ENCODE results near the gene PHF11. TPM values are rescaled to one million over a fixed set of nuclear protein-coding genes. Genes with fewer than 3 reads are reported as not detected.
"Not testable (repeated sequence)": the region's sequence is repeated elsewhere in the genome, so short reads cannot be mapped to it uniquely, and the experiment has no call there.

The PHF11 gene
- total RNA-seq, 2 experiments from 2014 or later, result 91.4 to 96.9 TPM

GRCh38 chr13:49464085-49464484, 31.7 kb upstream of the PHF11 start:
- peaks cover 1% of the 10 kb centered on the region for H3K4me1 Mint-ChIP-seq (ENCODE audit: low read depth)
- H3K9me3 Mint-ChIP-seq, result peaks cover 3% of the 10 kb centered on the region
- intact Hi-C loops (cut with micrococcal nuclease), result no loop called here
- CTCF ChIA-PET, result no interaction called here
- DNase-seq, result no peak
- H3K4me3 Mint-ChIP-seq, result no peak overlapping the region
- H3K27me3 Mint-ChIP-seq (ENCODE audit: low read depth), result no peaks in the 10 kb centered on the region
- no peak overlapping the region for H3K27ac Mint-ChIP-seq
- peaks cover 48% of the 10 kb centered on the region for H3K36me3 Mint-ChIP-seq (ENCODE audit: low read depth)

GRCh38 chr13:49464621-49465325, 31.0 kb upstream of the PHF11 start:
- no peaks in the 10 kb centered on the region for H3K27me3 Mint-ChIP-seq (ENCODE audit: low read depth)
- DNase-seq, result no peak
- peaks cover 3% of the 10 kb centered on the region for H3K9me3 Mint-ChIP-seq
- H3K4me1 Mint-ChIP-seq (ENCODE audit: low read depth), result no peaks in the 10 kb centered on the region
- H3K4me3 Mint-ChIP-seq, result no peak overlapping the region
- H3K27ac Mint-ChIP-seq, result no peak overlapping the region
- intact Hi-C loops (cut with micrococcal nuclease), result no loop called here
- CTCF ChIA-PET, result no interaction called here
- peaks cover 54% of the 10 kb centered on the region for H3K36me3 Mint-ChIP-seq (ENCODE audit: low read depth)

- peaks cover 53% of the 10 kb centered on the region for H3K36me3 Mint-ChIP-seq (ENCODE audit: low read depth)
- no peaks in the 10 kb centered on the region for H3K27me3 Mint-ChIP-seq (ENCODE audit: low read depth)
These were observed 29.4 kb upstream of the PHF11 start for GRCh38 chr13:49466292-49466838.

GRCh38 chr13:49472186-49472585, 23.6 kb upstream of the PHF11 start:
- Mint-ChIP-seq H3K27me3 (ENCODE audit: low read depth) (no peaks in the 10 kb centered on the region), H3K36me3 (ENCODE audit: low read depth) (peaks cover 35% of the 10 kb centered on the region), H3K4me1 (ENCODE audit: low read depth) (peaks cover 2% of the 10 kb centered on the region), H3K4me3 (no peak overlapping the region), H3K9me3 (no peaks in the 10 kb centered on the region), H3K27ac (no peak overlapping the region)
- no peak for DNase-seq
- CTCF ChIA-PET, result interaction anchor here (1.0 kb wide), 1 partner anchor 135 kb away, joined by 3 read pairs; no protein-coding TSS in a partner anchor
- intact Hi-C loops (cut with micrococcal nuclease), result no loop called here

More at GRCh38 chr13:49466292-49466838, 29.4 kb upstream of the PHF11 start:
- Mint-ChIP-seq H3K9me3 (peaks cover 3% of the 10 kb centered on the region), H3K4me1 (ENCODE audit: low read depth) (no peaks in the 10 kb centered on the region), H3K27ac (no peak overlapping the region), H3K4me3 (no peak overlapping the region)
- no peak for DNase-seq
- intact Hi-C loops (cut with micrococcal nuclease), result no loop called here
- CTCF ChIA-PET, result interaction anchor here (0.6 kb wide), 1 partner anchor 147 kb away, joined by 3 read pairs; no protein-coding TSS in a partner anchor

GRCh38 chr13:49476529-49476928, 19.2 kb upstream of the PHF11 start:
- no peak for DNase-seq
- Mint-ChIP-seq H3K4me1 (ENCODE audit: low read depth) (peaks cover 2% of the 10 kb centered on the region), H3K36me3 (ENCODE audit: low read depth) (peaks cover 26% of the 10 kb centered on the region), H3K9me3 (no peaks in the 10 kb centered on the region), H3K27me3 (ENCODE audit: low read depth) (no peaks in the 10 kb centered on the region), H3K4me3 (no peak overlapping the region), H3K27ac (no peak overlapping the region)
- CTCF ChIA-PET, result no interaction called here
- intact Hi-C loops (cut with micrococcal nuclease), result no loop called here

GRCh38 chr13:49481788-49482187, 14.0 kb upstream of the PHF11 start:
- Mint-ChIP-seq H3K27ac (no peak overlapping the region), H3K9me3 (no peaks in the 10 kb centered on the region), H3K4me3 (no peak overlapping the region), H3K27me3 (ENCODE audit: low read depth) (no peaks in the 10 kb centered on the region), H3K36me3 (ENCODE audit: low read depth) (peaks cover 36% of the 10 kb centered on the region), H3K4me1 (ENCODE audit: low read depth) (no peaks in the 10 kb centered on the region)
- CTCF ChIA-PET, result no interaction called here
- DNase-seq, result no peak
- intact Hi-C loops (cut with micrococcal nuclease), result no loop called here

GRCh38 chr13:49488563-49488962, 7.2 kb upstream of the PHF11 start:
- CTCF ChIA-PET, result no interaction called here
- no peaks in the 10 kb centered on the region for H3K27me3 Mint-ChIP-seq (ENCODE audit: low read depth)
- H3K4me3 Mint-ChIP-seq, result no peak overlapping the region
- H3K4me1 Mint-ChIP-seq (ENCODE audit: low read depth), result no peaks in the 10 kb centered on the region
- peaks cover 18% of the 10 kb centered on the region for H3K36me3 Mint-ChIP-seq (ENCODE audit: low read depth)
- intact Hi-C loops (cut with micrococcal nuclease), result no loop called here
- H3K9me3 Mint-ChIP-seq, result no peaks in the 10 kb centered on the region
- DNase-seq, result no peak
- no peak overlapping the region for H3K27ac Mint-ChIP-seq

GRCh38 chr13:49494645-49495044, 1.1 kb upstream of the PHF11 start:
- Mint-ChIP-seq H3K4me3 (peak overlapping the region; percentile 87), H3K27me3 (ENCODE audit: low read depth) (no peaks in the 10 kb centered on the region), H3K4me1 (ENCODE audit: low read depth) (peaks cover 37% of the 10 kb centered on the region), H3K36me3 (ENCODE audit: low read depth) (peaks cover 33% of the 10 kb centered on the region), H3K9me3 (peaks cover 4% of the 10 kb centered on the region), H3K27ac (peak overlapping the region; percentile 96)
- intact Hi-C loops (cut with micrococcal nuclease), result loop anchor here (1.0 to 5.0 kb wide), 15 partner anchors 40 to 1457 kb away; partner anchors contain the start of genes CAB39L, CDADC1, EBPL and NUDT15
- no peak for DNase-seq
- CTCF ChIA-PET, result interaction anchor here (1.2 kb wide), 1 partner anchor 50 kb away, joined by 4 read pairs; no protein-coding TSS in a partner anchor

GRCh38 chr13:49496837-49497236, 1.1 kb downstream of the PHF11 start:
- H3K4me1 Mint-ChIP-seq (ENCODE audit: low read depth), result peaks cover 51% of the 10 kb centered on the region
- not testable (repeated sequence) for H3K9me3 Mint-ChIP-seq; H3K27me3 Mint-ChIP-seq (ENCODE audit: low read depth)
- H3K4me3 Mint-ChIP-seq, result peak overlapping the region; percentile 91
- H3K27ac Mint-ChIP-seq, result peak overlapping the region; percentile 96
- CTCF ChIA-PET, result interaction anchor here (2.0 kb wide), 1 partner anchor 53 kb away, joined by 8 read pairs; the partner anchor contains the start of genes CAB39L and SETDB2
- peaks cover 49% of the 10 kb centered on the region for H3K36me3 Mint-ChIP-seq (ENCODE audit: low read depth)
- intact Hi-C loops (cut with micrococcal nuclease), result loop anchor here (2.0 to 5.0 kb wide), 9 partner anchors 195 to 1956 kb away; partner anchors contain the start of genes CDADC1, EBPL, INTS6 and NUDT15
- DNase-seq, result peak; percentile 86

GRCh38 chr13:49497272-49497671, 1.5 kb downstream of the PHF11 start:
- intact Hi-C loops (cut with micrococcal nuclease), result loop anchor here (2.0 to 5.0 kb wide), 9 partner anchors 195 to 1956 kb away; partner anchors contain the start of genes CDADC1, EBPL, INTS6 and NUDT15
- Mint-ChIP-seq H3K27ac (peak overlapping the region; percentile 96), H3K36me3 (ENCODE audit: low read depth) (peaks cover 48% of the 10 kb centered on the region), H3K4me3 (peak overlapping the region; percentile 91), H3K27me3 (ENCODE audit: low read depth) (no peaks in the 10 kb centered on the region), H3K4me1 (ENCODE audit: low read depth) (peaks cover 51% of the 10 kb centered on the region), H3K9me3 (peaks cover 4% of the 10 kb centered on the region)
- peak; percentile 8 for DNase-seq
- CTCF ChIA-PET, result interaction anchor here (0.6 to 2.0 kb wide), 2 partner anchors 54 to 620 kb away, joined by 3 to 8 read pairs; partner anchors contain the start of genes CAB39L and SETDB2

GRCh38 chr13:49498206-49498605, 2.5 kb downstream of the PHF11 start:
- CTCF ChIA-PET, result interaction anchor here (0.5 kb wide), 1 partner anchor 598 kb away, joined by 3 read pairs; no protein-coding TSS in a partner anchor
- Mint-ChIP-seq H3K4me1 (ENCODE audit: low read depth) (peaks cover 57% of the 10 kb centered on the region), H3K36me3 (ENCODE audit: low read depth) (peaks cover 54% of the 10 kb centered on the region), H3K27ac (peak overlapping the region; percentile 96), H3K4me3 (peak overlapping the region; percentile 41), H3K9me3 (peaks cover 4% of the 10 kb centered on the region), H3K27me3 (ENCODE audit: low read depth) (no peaks in the 10 kb centered on the region)
- DNase-seq, result no peak
- intact Hi-C loops (cut with micrococcal nuclease), result loop anchor here (1.0 to 5.0 kb wide), 9 partner anchors 194 to 1461 kb away; partner anchors contain the start of genes CDADC1, EBPL, NUDT15 and SPRYD7

GRCh38 chr13:49499889-49500660, 4.3 kb downstream of the PHF11 start:
- CTCF ChIA-PET, result interaction anchor here (0.7 to 1.1 kb wide), 2 partner anchors 56 to 293 kb away, joined by 3 to 5 read pairs; partner anchors contain the start of genes CAB39L, KPNA3 and SETDB2
- peak; percentile 22 for DNase-seq
- Mint-ChIP-seq H3K36me3 (ENCODE audit: low read depth) (peaks cover 65% of the 10 kb centered on the region), H3K27me3 (ENCODE audit: low read depth) (no peaks in the 10 kb centered on the region), H3K4me3 (peak overlapping the region; percentile 10), H3K9me3 (peaks cover 4% of the 10 kb centered on the region), H3K4me1 (ENCODE audit: low read depth) (peaks cover 56% of the 10 kb centered on the region), H3K27ac (peak overlapping the region; percentile 70)
- intact Hi-C loops (cut with micrococcal nuclease), result loop anchor here (1.0 to 5.0 kb wide), 9 partner anchors 85 to 1463 kb away; partner anchors contain the start of genes CDADC1, EBPL, NUDT15 and RCBTB1

Measured in activated naive CD4-positive, alpha-beta T cell treated with anti-CD3 and anti-CD28 coated beads for 36 hours (primary cell).